Sigmoid colon (tissue), 7 donors: ENCODE measurements around the gene FAR2. TPM values are rescaled to one million over a fixed set of nuclear protein-coding genes. Genes with fewer than 3 reads are reported as not detected.

Source experiments
- DNase-seq: peaks from one replicate; pipeline ENCODE4 v3.0.0-alpha.2; 2019
- H3K27ac ChIP-seq, 4 donors: fragments of 200-600 bp; sonication (generic); one replicate each; pipeline ENCODE4 v1.5.1; 2016 to 2019; ENCODE audit warnings: mild to moderate bottlenecking in 1 of 4
- H3K27me3 ChIP-seq, 3 donors: fragments of 200-600 bp; sonication (generic); one replicate each; pipeline ENCODE4 v1.5.1; 2019; ENCODE audit warnings: mild to moderate bottlenecking in 1 of 3
- H3K36me3 ChIP-seq, 4 donors: fragments of 200-600 bp; sonication (generic); one replicate each; pipeline ENCODE4 v1.5.1; 2016 to 2019
- H3K4me1 ChIP-seq, 4 donors: fragments of 200-600 bp; sonication (generic); one replicate each; pipeline ENCODE4 v1.5.1; 2017 to 2019
- H3K4me3 ChIP-seq, 4 donors: fragments of 200-600 bp; sonication (generic); one replicate each; pipeline ENCODE4 v1.5.1; 2017 to 2019; ENCODE audit warnings: mild to moderate bottlenecking in 2 of 4, moderate library complexity in 1 of 4
- H3K9me3 ChIP-seq, 4 donors: fragments of 200-600 bp in 3 of 4; sonication (generic) in 3 of 4; one replicate each; pipeline versions ENCODE4 v1.5.1 to v1.6.1; 2013 to 2019
- EP300 ChIP-seq, 4 donors: sonication (generic); formaldehyde crosslinking; IDR thresholded peaks; one replicate each; pipeline ENCODE4 v1.6.1; 2017; ENCODE audit warnings: antibody characterized with exemption in 4 of 4
- POLR2A ChIP-seq, 2 donors: fragments of 450-650 bp; IDR thresholded peaks; one replicate each; pipeline ENCODE4 v1.6.1; 2016; ENCODE audit warnings: antibody characterized with exemption in 2 of 2, mild to moderate bottlenecking in 2 of 2, moderate library complexity in 2 of 2
- POLR2AphosphoS5 ChIP-seq, 4 donors: sonication (generic); formaldehyde crosslinking; IDR thresholded peaks; one replicate each; pipeline ENCODE4 v1.6.1; 2017; ENCODE audit warnings: antibody characterized with exemption in 4 of 4
- WGBS, 2 donors: extraction: QIAGEN DNeasy Blood & Tissue Kit; methylation state at CpG; one replicate each; pipeline ENCODE4 v1.1.7; 2013; 5-methylcytosine and 5-hydroxymethylcytosine counted together
- intact Hi-C: fragments of 100-400 bp; cut with DNase I; formaldehyde crosslinking; loops from one replicate; pipeline ENCODE4 v1.15.1; 2023
- polyA plus RNA-seq, 3 donors: library from polyadenylated mRNA; stranded (reverse); fragments of 200-250 nt; gene quantifications; one replicate each; pipeline ENCODE4 v1.2.3, GENCODE V29; 2013
- total RNA-seq, 4 donors: library from RNA; depleted of rRNA; stranded (reverse); fragments of >200 nt; gene quantifications; one replicate each; pipeline ENCODE4 v1.1.0, GENCODE V29; 2016
- TF ChIP-seq, protein P1 (sequence below), 4 experiments: fragments of 450-650 bp in 3 of 4; fragments of 200-600 bp in 1 of 4; IDR thresholded peaks; one replicate each; pipeline ENCODE4 v1.5.1; 2016 to 2019; ENCODE audit warnings: antibody characterized with exemption in 4 of 4, mild to moderate bottlenecking in 3 of 4, moderate library complexity in 2 of 4
- donor health status: healthy with polysubstance abuse.
- donor health status: Bipolar disorder and iron deficiency.
- donor health status: healthy.

The FAR2 gene
- total and polyA plus RNA-seq, 7 donors, result 11.1 to 46.7 (median 13.0) TPM

DNA sequence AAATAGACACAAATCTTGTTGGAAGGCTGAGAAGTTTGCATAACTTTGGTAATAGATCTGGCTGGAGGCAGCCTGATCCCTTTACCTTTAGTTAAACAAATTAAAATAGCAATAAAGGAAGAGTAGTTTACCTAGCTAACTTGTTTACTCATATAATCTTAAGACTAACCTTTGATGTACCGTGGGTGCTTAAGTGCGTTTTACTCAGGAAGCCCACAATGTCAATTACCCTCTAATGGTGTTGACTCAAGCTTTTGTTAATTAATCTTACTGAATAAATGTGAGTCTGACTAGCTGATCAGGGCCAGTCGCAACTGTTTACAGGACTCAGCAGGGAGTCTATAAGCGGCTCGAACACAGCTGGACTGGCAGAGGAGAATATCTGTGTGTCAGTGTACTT, 51.5 kb downstream of the FAR2 start:
- Histone ChIP-seq H3K27me3 (no peaks in the 10 kb centered on the region), H3K4me1 (no peaks in the 10 kb centered on the region), H3K9me3 (no peaks in the 10 kb centered on the region), H3K36me3 (no peaks in the 10 kb centered on the region), H3K4me3 (no peak overlapping the region), H3K27ac (no peak overlapping the region)
- TF ChIP-seq EP300 (IDR thresholded peaks at IDR 0.05) (no peak), POLR2AphosphoS5 (IDR thresholded peaks at IDR 0.05) (no peak), POLR2A (IDR thresholded peaks at IDR 0.05) (no peak)
- TF ChIP-seq, protein P1, sequence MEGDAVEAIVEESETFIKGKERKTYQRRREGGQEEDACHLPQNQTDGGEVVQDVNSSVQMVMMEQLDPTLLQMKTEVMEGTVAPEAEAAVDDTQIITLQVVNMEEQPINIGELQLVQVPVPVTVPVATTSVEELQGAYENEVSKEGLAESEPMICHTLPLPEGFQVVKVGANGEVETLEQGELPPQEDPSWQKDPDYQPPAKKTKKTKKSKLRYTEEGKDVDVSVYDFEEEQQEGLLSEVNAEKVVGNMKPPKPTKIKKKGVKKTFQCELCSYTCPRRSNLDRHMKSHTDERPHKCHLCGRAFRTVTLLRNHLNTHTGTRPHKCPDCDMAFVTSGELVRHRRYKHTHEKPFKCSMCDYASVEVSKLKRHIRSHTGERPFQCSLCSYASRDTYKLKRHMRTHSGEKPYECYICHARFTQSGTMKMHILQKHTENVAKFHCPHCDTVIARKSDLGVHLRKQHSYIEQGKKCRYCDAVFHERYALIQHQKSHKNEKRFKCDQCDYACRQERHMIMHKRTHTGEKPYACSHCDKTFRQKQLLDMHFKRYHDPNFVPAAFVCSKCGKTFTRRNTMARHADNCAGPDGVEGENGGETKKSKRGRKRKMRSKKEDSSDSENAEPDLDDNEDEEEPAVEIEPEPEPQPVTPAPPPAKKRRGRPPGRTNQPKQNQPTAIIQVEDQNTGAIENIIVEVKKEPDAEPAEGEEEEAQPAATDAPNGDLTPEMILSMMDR (IDR thresholded peaks at IDR 0.05), result no peak
- WGBS, 2 donors, result 15 to 52% methylated on average over 5 of the region's 5 CpGs
- intact Hi-C loops, result no loop called here
- no peak for DNase-seq

DNA sequence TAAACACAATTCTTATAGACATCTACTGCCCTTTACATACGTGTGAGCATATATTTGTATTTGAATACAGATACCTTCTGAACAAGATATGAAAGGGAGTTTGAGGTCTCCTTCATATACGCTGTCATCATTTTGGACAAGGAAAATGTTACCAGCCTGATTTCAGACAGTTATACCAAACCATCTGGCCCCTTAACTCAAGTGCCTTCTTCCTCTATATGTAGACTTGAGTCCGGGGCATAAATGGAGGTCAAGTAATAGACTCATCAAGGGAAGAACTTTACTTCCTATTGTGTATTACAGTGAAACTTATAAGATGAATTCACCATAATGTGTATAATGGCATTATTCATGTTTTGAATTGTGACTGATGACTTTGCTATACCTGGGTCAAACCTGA, 52.2 kb downstream of the FAR2 start:
- no peak for DNase-seq
- intact Hi-C loops, result no loop called here
- no peak overlapping the region for H3K27ac ChIP-seq
- TF ChIP-seq POLR2A (IDR thresholded peaks at IDR 0.05) (no peak), POLR2AphosphoS5 (IDR thresholded peaks at IDR 0.05) (no peak), EP300 (IDR thresholded peaks at IDR 0.05) (no peak)
- TF ChIP-seq, protein P1 (IDR thresholded peaks at IDR 0.05), result no peak
- no peaks in the 10 kb centered on the region for H3K9me3 ChIP-seq
- no peak overlapping the region for H3K4me3 ChIP-seq
- H3K4me1 ChIP-seq, result peaks cover 0 to under 1% (median 0%) of the 10 kb centered on the region in 4 donors
- H3K27me3 ChIP-seq, result no peaks in the 10 kb centered on the region
- WGBS, 2 donors, result 67 to 87% methylated on average over 3 of the region's 3 CpGs
- H3K36me3 ChIP-seq, result no peaks in the 10 kb centered on the region

DNA sequence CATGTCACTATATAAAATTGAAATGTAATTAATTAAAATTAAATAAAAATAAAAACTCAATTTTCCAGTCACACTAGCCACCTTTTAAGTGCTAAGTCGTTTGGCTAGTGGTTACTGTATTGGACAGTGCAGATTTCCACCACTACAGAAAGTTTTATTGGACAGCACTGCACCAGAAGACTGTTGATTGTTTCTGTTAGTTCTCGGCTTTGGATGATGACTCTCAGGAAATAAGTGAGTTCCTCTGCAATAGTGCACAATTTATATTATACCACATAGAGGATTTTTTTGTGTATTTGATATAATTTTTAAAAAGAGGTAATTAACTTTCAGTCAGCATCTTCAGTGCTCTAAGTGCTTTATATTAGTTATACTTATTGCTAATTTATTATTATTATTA, 52.7 kb downstream of the FAR2 start:
- H3K4me1 ChIP-seq, result peaks cover 0 to 5% (median 0%) of the 10 kb centered on the region in 4 donors
- TF ChIP-seq, protein P1 (IDR thresholded peaks at IDR 0.05), result no peak
- TF ChIP-seq EP300 (IDR thresholded peaks at IDR 0.05), result no peak
- no peak for TF ChIP-seq POLR2A (IDR thresholded peaks at IDR 0.05)
- no peak for TF ChIP-seq POLR2AphosphoS5 (IDR thresholded peaks at IDR 0.05)
- H3K4me3 ChIP-seq, result no peak overlapping the region
- intact Hi-C loops, result no loop called here
- H3K9me3 ChIP-seq, result no peaks in the 10 kb centered on the region
- H3K36me3 ChIP-seq, result no peaks in the 10 kb centered on the region
- DNase-seq, result no peak
- H3K27ac ChIP-seq, result no peak overlapping the region
- WGBS, 2 donors, result 64 to 88% methylated on average over 2 of the region's 2 CpGs
- H3K27me3 ChIP-seq, result no peaks in the 10 kb centered on the region

DNA sequence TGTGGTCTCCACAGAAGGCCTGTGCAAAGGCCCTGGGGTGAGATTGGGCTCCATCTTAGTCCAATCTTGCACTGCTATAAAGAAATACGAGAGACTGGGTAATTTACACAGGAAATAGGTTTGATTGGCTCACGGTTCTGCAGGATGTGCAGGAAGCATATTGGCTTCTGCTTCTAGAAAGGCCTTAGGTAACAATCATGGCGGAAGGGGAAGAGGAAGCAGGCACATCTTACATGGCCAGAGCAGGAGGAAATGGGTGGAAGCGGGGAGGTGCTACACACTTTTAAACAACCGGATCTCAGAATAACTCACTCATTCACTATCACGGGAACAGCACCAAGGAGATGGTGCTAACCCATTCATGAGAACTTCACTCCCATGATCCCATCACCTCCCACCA, 55.4 kb downstream of the FAR2 start:
- intact Hi-C loops, result no loop called here
- H3K4me1 ChIP-seq, result peaks cover 0 to 7% (median 0%) of the 10 kb centered on the region in 4 donors
- TF ChIP-seq POLR2A (IDR thresholded peaks at IDR 0.05), result no peak
- no peak for TF ChIP-seq POLR2AphosphoS5 (IDR thresholded peaks at IDR 0.05)
- TF ChIP-seq, protein P1 (IDR thresholded peaks at IDR 0.05), result no peak
- TF ChIP-seq EP300 (IDR thresholded peaks at IDR 0.05), result no peak
- WGBS, 2 donors, result 88 to 92% methylated on average over 6 of the region's 6 CpGs
- H3K9me3 ChIP-seq, result no peaks in the 10 kb centered on the region
- no peaks in the 10 kb centered on the region for H3K36me3 ChIP-seq
- no peak overlapping the region for H3K27ac ChIP-seq
- DNase-seq, result no peak
- H3K27me3 ChIP-seq, result no peaks in the 10 kb centered on the region
- no peak overlapping the region for H3K4me3 ChIP-seq

DNA sequence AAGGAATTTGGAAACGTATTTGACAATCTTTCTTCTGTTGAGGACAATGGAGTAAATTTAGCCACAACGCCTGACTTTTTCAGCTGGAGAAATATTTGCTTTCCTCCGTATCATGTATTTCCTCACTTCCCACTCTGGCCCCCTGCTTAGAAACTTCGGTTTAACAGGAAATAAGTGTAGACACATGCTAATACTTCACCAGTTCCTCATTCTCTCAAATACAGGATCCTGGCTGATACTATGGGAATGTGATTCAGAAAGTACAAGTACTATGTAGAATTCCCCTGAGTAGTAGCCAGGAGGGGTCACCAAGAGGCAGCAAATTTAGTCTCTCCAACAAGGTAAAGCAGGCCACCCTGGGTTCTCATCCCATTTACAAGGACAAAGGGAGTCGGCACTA, 58.0 kb downstream of the FAR2 start:
- 57 to 74% methylated on average over 5 of the region's 5 CpGs for WGBS, 2 donors

More for the DNA sequence above, 58.0 kb downstream of the FAR2 start:
- TF ChIP-seq POLR2AphosphoS5 (IDR thresholded peaks at IDR 0.05) (peak in 1 of 4 donors; percentile 26), POLR2A (IDR thresholded peaks at IDR 0.05) (no peak)
- Histone ChIP-seq H3K27me3 (no peaks in the 10 kb centered on the region), H3K9me3 (no peaks in the 10 kb centered on the region), H3K4me3 (no peak overlapping the region), H3K27ac (peak overlapping the region in 1 of 4 donors; percentile 9), H3K36me3 (no peaks in the 10 kb centered on the region), H3K4me1 (peaks cover 0 to 11% (median 3%) of the 10 kb centered on the region in 4 donors)
- DNase-seq, result no peak
- intact Hi-C loops, result no loop called here
